Measurements from ENCODE around the gene CLIP1.
"Not testable (repeated sequence)": the region's sequence is repeated elsewhere in the genome, so short reads cannot be mapped to it uniquely, and the experiment has no call there.

The CLIP1 gene

GRCh38 chr12:122365226-122365625 lies 57.2 kb downstream of the CLIP1 start:
- not testable (repeated sequence) for H3K4me3 ChIP-seq (ENCODE audit: low read depth in 1 of 5, low read length in 5 of 5); H3K27me3 ChIP-seq (ENCODE audit: control insufficient read depth in 5 of 5, insufficient read depth in 4 of 5, low read length in 5 of 5); H3K9me3 ChIP-seq (ENCODE audit: control insufficient read depth in 5 of 5, low read length in 5 of 5); H3K9ac ChIP-seq (ENCODE audit: low read length in 5 of 5); H3K27ac ChIP-seq (ENCODE audit: low read depth, low read length)
- Histone ChIP-seq H3K36me3 (ENCODE audit: control insufficient read depth in 5 of 5, insufficient read depth in 5 of 5, low read length in 5 of 5) (peaks cover 5 to 26% (median 16%) of the 10 kb centered on the region in 5 donors), H3K4me1 (ENCODE audit: control insufficient read depth in 5 of 5, insufficient read depth in 5 of 5, low read length in 5 of 5) (peaks cover 2 to 19% (median 8%) of the 10 kb centered on the region in 5 donors)

- no peak overlapping the region for H3K9ac ChIP-seq (ENCODE audit: low read length in 5 of 5)
- no peak overlapping the region for H3K4me3 ChIP-seq (ENCODE audit: low read depth in 1 of 5, low read length in 5 of 5)
- peaks cover 2 to 19% (median 8%) of the 10 kb centered on the region in 5 donors for H3K4me1 ChIP-seq (ENCODE audit: control insufficient read depth in 5 of 5, insufficient read depth in 5 of 5, low read length in 5 of 5)
- H3K9me3 ChIP-seq (ENCODE audit: control insufficient read depth in 5 of 5, low read length in 5 of 5), result no peaks in the 10 kb centered on the region
- H3K36me3 ChIP-seq (ENCODE audit: control insufficient read depth in 5 of 5, insufficient read depth in 5 of 5, low read length in 5 of 5), result peaks cover 13 to 39% (median 27%) of the 10 kb centered on the region in 5 donors
- no peak overlapping the region for H3K27ac ChIP-seq (ENCODE audit: low read depth, low read length)
- H3K27me3 ChIP-seq (ENCODE audit: control insufficient read depth in 5 of 5, insufficient read depth in 4 of 5, low read length in 5 of 5), result no peaks in the 10 kb centered on the region
Measured at GRCh38 chr12:122363782-122364181, 58.7 kb downstream of the CLIP1 start.

- Histone ChIP-seq H3K4me1 (ENCODE audit: control insufficient read depth in 5 of 5, insufficient read depth in 5 of 5, low read length in 5 of 5) (peaks cover 2 to 12% (median 4%) of the 10 kb centered on the region in 5 donors), H3K9me3 (ENCODE audit: control insufficient read depth in 5 of 5, low read length in 5 of 5) (no peaks in the 10 kb centered on the region), H3K9ac (ENCODE audit: low read length in 5 of 5) (no peak overlapping the region), H3K27me3 (ENCODE audit: control insufficient read depth in 5 of 5, insufficient read depth in 4 of 5, low read length in 5 of 5) (no peaks in the 10 kb centered on the region), H3K27ac (ENCODE audit: low read depth, low read length) (no peak overlapping the region), H3K4me3 (ENCODE audit: low read depth in 1 of 5, low read length in 5 of 5) (no peak overlapping the region), H3K36me3 (ENCODE audit: control insufficient read depth in 5 of 5, insufficient read depth in 5 of 5, low read length in 5 of 5) (peaks cover 13 to 39% (median 27%) of the 10 kb centered on the region in 5 donors)
Measured at GRCh38 chr12:122362755-122363154, 59.7 kb downstream of the CLIP1 start.

- not testable (repeated sequence) for H3K4me1 ChIP-seq (ENCODE audit: control insufficient read depth in 5 of 5, insufficient read depth in 5 of 5, low read length in 5 of 5); H3K9ac ChIP-seq (ENCODE audit: low read length in 5 of 5); H3K4me3 ChIP-seq (ENCODE audit: low read depth in 1 of 5, low read length in 5 of 5); H3K27ac ChIP-seq (ENCODE audit: low read depth, low read length); H3K27me3 ChIP-seq (ENCODE audit: control insufficient read depth in 5 of 5, insufficient read depth in 4 of 5, low read length in 5 of 5); H3K9me3 ChIP-seq (ENCODE audit: control insufficient read depth in 5 of 5, low read length in 5 of 5)
- H3K36me3 ChIP-seq (ENCODE audit: control insufficient read depth in 5 of 5, insufficient read depth in 5 of 5, low read length in 5 of 5), result peaks cover 13 to 55% (median 40%) of the 10 kb centered on the region in 5 donors
Measured at GRCh38 chr12:122358403-122358802, 64.1 kb downstream of the CLIP1 start.

GRCh38 chr12:122357536-122357935 lies 64.9 kb downstream of the CLIP1 start:
- not testable (repeated sequence) for H3K27ac ChIP-seq (ENCODE audit: low read depth, low read length)
- H3K36me3 ChIP-seq (ENCODE audit: control insufficient read depth in 5 of 5, insufficient read depth in 5 of 5, low read length in 5 of 5), result peaks cover 13 to 57% (median 46%) of the 10 kb centered on the region in 5 donors

GRCh38 chr12:122356991-122357390 lies 65.5 kb downstream of the CLIP1 start:
- H3K4me1 ChIP-seq (ENCODE audit: control insufficient read depth in 5 of 5, insufficient read depth in 5 of 5, low read length in 5 of 5); H3K27ac ChIP-seq (ENCODE audit: low read depth, low read length); H3K9me3 ChIP-seq (ENCODE audit: control insufficient read depth in 5 of 5, low read length in 5 of 5); H3K4me3 ChIP-seq (ENCODE audit: low read depth in 1 of 5, low read length in 5 of 5); H3K27me3 ChIP-seq (ENCODE audit: control insufficient read depth in 5 of 5, insufficient read depth in 4 of 5, low read length in 5 of 5); H3K9ac ChIP-seq (ENCODE audit: low read length in 5 of 5): not testable (repeated sequence)
- peaks cover 13 to 61% (median 49%) of the 10 kb centered on the region in 5 donors for H3K36me3 ChIP-seq (ENCODE audit: control insufficient read depth in 5 of 5, insufficient read depth in 5 of 5, low read length in 5 of 5)

More at GRCh38 chr12:122357536-122357935, 64.9 kb downstream of the CLIP1 start:
- H3K4me1 ChIP-seq (ENCODE audit: control insufficient read depth in 5 of 5, insufficient read depth in 5 of 5, low read length in 5 of 5); H3K27me3 ChIP-seq (ENCODE audit: control insufficient read depth in 5 of 5, insufficient read depth in 4 of 5, low read length in 5 of 5); H3K4me3 ChIP-seq (ENCODE audit: low read depth in 1 of 5, low read length in 5 of 5); H3K9me3 ChIP-seq (ENCODE audit: control insufficient read depth in 5 of 5, low read length in 5 of 5); H3K9ac ChIP-seq (ENCODE audit: low read length in 5 of 5): not testable (repeated sequence)

GRCh38 chr12:122356192-122356635 lies 66.3 kb downstream of the CLIP1 start:
- H3K4me1 ChIP-seq (ENCODE audit: control insufficient read depth in 5 of 5, insufficient read depth in 5 of 5, low read length in 5 of 5), result peaks cover 0 to 2% (median 0%) of the 10 kb centered on the region in 5 donors
- H3K27me3 ChIP-seq (ENCODE audit: control insufficient read depth in 5 of 5, insufficient read depth in 4 of 5, low read length in 5 of 5), result no peaks in the 10 kb centered on the region
- H3K4me3 ChIP-seq (ENCODE audit: low read depth in 1 of 5, low read length in 5 of 5), result no peak overlapping the region
- H3K9me3 ChIP-seq (ENCODE audit: control insufficient read depth in 5 of 5, low read length in 5 of 5), result no peaks in the 10 kb centered on the region
- H3K9ac ChIP-seq (ENCODE audit: low read length in 5 of 5), result peak overlapping the region in 1 of 5 donors; percentile 16
- H3K36me3 ChIP-seq (ENCODE audit: control insufficient read depth in 5 of 5, insufficient read depth in 5 of 5, low read length in 5 of 5), result peaks cover 12 to 59% (median 48%) of the 10 kb centered on the region in 5 donors
- no peak overlapping the region for H3K27ac ChIP-seq (ENCODE audit: low read depth, low read length)

GRCh38 chr12:122355706-122356105 lies 66.8 kb downstream of the CLIP1 start:
- H3K27ac ChIP-seq (ENCODE audit: low read depth, low read length), result no peak overlapping the region
- no peak overlapping the region for H3K4me3 ChIP-seq (ENCODE audit: low read depth in 1 of 5, low read length in 5 of 5)
- H3K9me3 ChIP-seq (ENCODE audit: control insufficient read depth in 5 of 5, low read length in 5 of 5), result no peaks in the 10 kb centered on the region
- H3K27me3 ChIP-seq (ENCODE audit: control insufficient read depth in 5 of 5, insufficient read depth in 4 of 5, low read length in 5 of 5), result no peaks in the 10 kb centered on the region
- peaks cover 0 to 6% (median 4%) of the 10 kb centered on the region in 5 donors for H3K4me1 ChIP-seq (ENCODE audit: control insufficient read depth in 5 of 5, insufficient read depth in 5 of 5, low read length in 5 of 5)
- H3K9ac ChIP-seq (ENCODE audit: low read length in 5 of 5), result no peak overlapping the region
- H3K36me3 ChIP-seq (ENCODE audit: control insufficient read depth in 5 of 5, insufficient read depth in 5 of 5, low read length in 5 of 5), result peaks cover 10 to 55% (median 42%) of the 10 kb centered on the region in 5 donors

GRCh38 chr12:122354958-122355641 lies 67.4 kb downstream of the CLIP1 start:
- no peak overlapping the region for H3K27ac ChIP-seq (ENCODE audit: low read depth, low read length)
- H3K27me3 ChIP-seq (ENCODE audit: control insufficient read depth in 5 of 5, insufficient read depth in 4 of 5, low read length in 5 of 5), result peaks cover 0 to 3% (median 0%) of the 10 kb centered on the region in 5 donors
- H3K9ac ChIP-seq (ENCODE audit: low read length in 5 of 5), result no peak overlapping the region
- H3K9me3 ChIP-seq (ENCODE audit: control insufficient read depth in 5 of 5, low read length in 5 of 5), result peaks cover 0 to under 1% (median 0%) of the 10 kb centered on the region in 5 donors
- H3K4me1 ChIP-seq (ENCODE audit: control insufficient read depth in 5 of 5, insufficient read depth in 5 of 5, low read length in 5 of 5), result peaks cover 3 to 11% (median 8%) of the 10 kb centered on the region in 5 donors
- H3K4me3 ChIP-seq (ENCODE audit: low read depth in 1 of 5, low read length in 5 of 5), result no peak overlapping the region
- H3K36me3 ChIP-seq (ENCODE audit: control insufficient read depth in 5 of 5, insufficient read depth in 5 of 5, low read length in 5 of 5), result peaks cover 8 to 49% (median 36%) of the 10 kb centered on the region in 5 donors

- H3K9me3 ChIP-seq (ENCODE audit: control insufficient read depth in 5 of 5, low read length in 5 of 5), result peaks cover 0 to 5% (median 0%) of the 10 kb centered on the region in 5 donors
- no peak overlapping the region for H3K4me3 ChIP-seq (ENCODE audit: low read depth in 1 of 5, low read length in 5 of 5)
- H3K9ac ChIP-seq (ENCODE audit: low read length in 5 of 5), result no peak overlapping the region
- peaks cover 8 to 13% (median 13%) of the 10 kb centered on the region in 5 donors for H3K4me1 ChIP-seq (ENCODE audit: control insufficient read depth in 5 of 5, insufficient read depth in 5 of 5, low read length in 5 of 5)
- no peak overlapping the region for H3K27ac ChIP-seq (ENCODE audit: low read depth, low read length)
- peaks cover 0 to 50% (median 32%) of the 10 kb centered on the region in 5 donors for H3K36me3 ChIP-seq (ENCODE audit: control insufficient read depth in 5 of 5, insufficient read depth in 5 of 5, low read length in 5 of 5)
- peaks cover 0 to 3% (median 0%) of the 10 kb centered on the region in 5 donors for H3K27me3 ChIP-seq (ENCODE audit: control insufficient read depth in 5 of 5, insufficient read depth in 4 of 5, low read length in 5 of 5)
Measured at GRCh38 chr12:122352394-122352793, 70.1 kb downstream of the CLIP1 start.

All from subcutaneous abdominal adipose tissue (tissue), 5 donors.